Mesenchymal stem cell (in vitro differentiated cells and primary cell): ENCODE data around the gene AK5.

Experiments used
- DNase-seq: peaks from one replicate; pipeline ENCODE4 v3.0.0-alpha.2; 2013
- H2AFZ ChIP-seq: one replicate; pipeline ENCODE4 v1.6.1; 2013; ENCODE audit warnings: low read depth, mild to moderate bottlenecking, control low read depth, inconsistent platforms, low read length, moderate library complexity
- H2AK5ac ChIP-seq: 2 replicates; pipeline ENCODE4 v1.6.1; 2013; ENCODE audit warnings: low read length, moderate library complexity, mild to moderate bottlenecking, inconsistent platforms; ENCODE audit not compliant: severe bottlenecking
- H2BK120ac ChIP-seq: one replicate; pipeline ENCODE4 v1.6.1; 2013; ENCODE audit warnings: low read depth, mild to moderate bottlenecking, inconsistent platforms, low read length, moderate library complexity
- H2BK12ac ChIP-seq, 2 experiments: one replicate each; pipeline ENCODE4 v1.6.1; 2013; ENCODE audit warnings: inconsistent platforms in 2 of 2, low read length in 2 of 2, mild to moderate bottlenecking in 2 of 2, moderate library complexity in 2 of 2, control low read depth in 1 of 2
- H2BK15ac ChIP-seq: one replicate; pipeline ENCODE4 v1.6.1; 2013; ENCODE audit warnings: mild to moderate bottlenecking, low read depth, inconsistent platforms; ENCODE audit not compliant: poor library complexity, severe bottlenecking
- H2BK5ac ChIP-seq: 2 replicates; pipeline ENCODE4 v1.6.1; 2013; ENCODE audit warnings: low read depth, mild to moderate bottlenecking, low read length, control low read depth, inconsistent platforms; ENCODE audit not compliant: poor library complexity, severe bottlenecking
- H3K14ac ChIP-seq, 2 experiments: one replicate each; pipeline ENCODE4 v1.6.1; 2013; ENCODE audit warnings: inconsistent platforms in 2 of 2, low read length in 2 of 2, control low read depth in 1 of 2, mild to moderate bottlenecking in 1 of 2, moderate library complexity in 1 of 2
- H3K18ac ChIP-seq, 2 experiments: one replicate each; pipeline ENCODE4 v1.6.1; 2013; ENCODE audit warnings: inconsistent platforms in 2 of 2, low read length in 2 of 2, control low read depth in 1 of 2, low read depth in 1 of 2, mild to moderate bottlenecking in 1 of 2
- H3K23ac ChIP-seq, 2 experiments: one replicate each; pipeline ENCODE4 v1.6.1; 2013; ENCODE audit warnings: inconsistent platforms in 2 of 2, low read length in 2 of 2, mild to moderate bottlenecking in 2 of 2, moderate library complexity in 2 of 2, control low read depth in 1 of 2
- H3K27ac ChIP-seq: 2 replicates; pipeline ENCODE4 v1.5.1; 2013; ENCODE audit warnings: mild to moderate bottlenecking, moderate library complexity, low read length, control low read depth, inconsistent platforms; ENCODE audit not compliant: poor library complexity, severe bottlenecking
- H3K27me3 ChIP-seq, 2 experiments: 2 replicates each; pipeline versions ENCODE4 v1.6.1 to v1.7.0; 2013; ENCODE audit warnings: low read length in 2 of 2, mild to moderate bottlenecking in 2 of 2, moderate library complexity in 2 of 2, control low read depth in 1 of 2, inconsistent platforms in 1 of 2; ENCODE audit not compliant: control insufficient read depth in 1 of 2, insufficient read depth in 1 of 2
- H3K36me3 ChIP-seq, 2 experiments: 2 replicates each; pipeline versions ENCODE4 v1.6.1 to v1.7.0; 2013; ENCODE audit warnings: low read length in 2 of 2, control low read depth in 1 of 2, inconsistent platforms in 1 of 2, low read depth in 1 of 2, mild to moderate bottlenecking in 1 of 2; ENCODE audit not compliant: insufficient read depth in 2 of 2, control insufficient read depth in 1 of 2
- H3K4ac ChIP-seq, 2 experiments: one replicate each; pipeline ENCODE4 v1.6.1; 2013; ENCODE audit warnings: inconsistent platforms in 2 of 2, low read length in 2 of 2, mild to moderate bottlenecking in 2 of 2, moderate library complexity in 2 of 2, control low read depth in 1 of 2, low read depth in 1 of 2
- H3K4me1 ChIP-seq: 2 replicates; pipeline ENCODE4 v1.6.1; 2013; ENCODE audit warnings: low read depth, low read length, control low read depth; ENCODE audit not compliant: control insufficient read depth, insufficient read depth
- H3K4me2 ChIP-seq: 2 replicates; pipeline ENCODE4 v1.6.1; 2013; ENCODE audit warnings: low read length, mild to moderate bottlenecking, inconsistent platforms; ENCODE audit not compliant: poor library complexity, severe bottlenecking
- H3K4me3 ChIP-seq, 2 experiments: 2 replicates each; pipeline versions ENCODE4 v1.5.1 to v1.7.0; 2013; ENCODE audit warnings: low read length in 2 of 2, mild to moderate bottlenecking in 2 of 2, control low read depth in 1 of 2, low read depth in 1 of 2; ENCODE audit not compliant: insufficient read depth in 1 of 2
- H3K79me1 ChIP-seq: replicated peaks from 2 replicates; pipeline ENCODE4 v1.6.1; 2013; ENCODE audit warnings: mild to moderate bottlenecking, control low read depth, low read length, inconsistent platforms; ENCODE audit not compliant: poor library complexity, severe bottlenecking
- H3K9ac ChIP-seq: 2 replicates; pipeline ENCODE4 v1.7.0; 2013; ENCODE audit warnings: mild to moderate bottlenecking, low read length, moderate library complexity
- H3K9me3 ChIP-seq: 2 replicates; pipeline ENCODE4 v1.7.0; 2013; ENCODE audit warnings: mild to moderate bottlenecking, low read length; ENCODE audit not compliant: control insufficient read depth
- H4K8ac ChIP-seq: one replicate; pipeline ENCODE4 v1.6.1; 2013; ENCODE audit warnings: inconsistent platforms, mild to moderate bottlenecking, low read length, moderate library complexity
- H4K91ac ChIP-seq: one replicate; pipeline ENCODE4 v1.6.1; 2013; ENCODE audit warnings: mild to moderate bottlenecking, low read length, inconsistent platforms
- WGBS: methylation state at CpG from one replicate; pipeline ENCODE4 v1.1.7; 2013; ENCODE audit warnings: mixed read lengths; 5-methylcytosine and 5-hydroxymethylcytosine counted together

Gene AK5

GRCh38 chr1:77571642-77572041, 289.8 kb downstream of the AK5 start:
- no peak overlapping the region for H3K4me3 ChIP-seq
- H2BK120ac ChIP-seq: no peak overlapping the region
- no peak overlapping the region for H2AFZ ChIP-seq
- peaks cover 14% of the 10 kb centered on the region for H3K79me1 ChIP-seq
- H4K91ac ChIP-seq: no peak overlapping the region
- H3K14ac ChIP-seq: no peak overlapping the region
- H3K23ac ChIP-seq: no peak overlapping the region
- H3K27me3 ChIP-seq: no peaks in the 10 kb centered on the region
- H2BK12ac ChIP-seq: no peak overlapping the region
- no peak overlapping the region for H3K9ac ChIP-seq
- peaks cover 16 to 87% of the 10 kb centered on the region in 2 experiments for H3K36me3 ChIP-seq
- H3K4ac ChIP-seq: no peak overlapping the region
- no peak overlapping the region for H3K27ac ChIP-seq
- H3K4me1 ChIP-seq: no peaks in the 10 kb centered on the region
- no peaks in the 10 kb centered on the region for H3K9me3 ChIP-seq
- H2AK5ac ChIP-seq: no peak overlapping the region
- DNase-seq: no peak
- H3K18ac ChIP-seq: no peak overlapping the region
- H3K4me2 ChIP-seq: no peak overlapping the region
- no peak overlapping the region for H2BK5ac ChIP-seq
- WGBS: 100% methylated on average over 3 of the region's 3 CpGs
- no peak overlapping the region for H4K8ac ChIP-seq
- no peak overlapping the region for H2BK15ac ChIP-seq

GRCh38 chr1:77579547-77579946, 297.7 kb downstream of the AK5 start:
- H4K8ac ChIP-seq: no peak overlapping the region
- H2BK15ac ChIP-seq: no peak overlapping the region
- no peak overlapping the region for H2AFZ ChIP-seq
- no peak overlapping the region for H3K18ac ChIP-seq
- no peak overlapping the region for H3K23ac ChIP-seq
- peaks cover 9% of the 10 kb centered on the region for H3K79me1 ChIP-seq
- H3K27ac ChIP-seq: no peak overlapping the region
- no peaks in the 10 kb centered on the region for H3K9me3 ChIP-seq
- H3K4me2 ChIP-seq: no peak overlapping the region
- no CpG with 5 or more reads among the region's 3 CpGs for WGBS
- H3K4ac ChIP-seq: no peak overlapping the region
- H2BK5ac ChIP-seq: no peak overlapping the region
- H3K14ac ChIP-seq: no peak overlapping the region
- H2BK120ac ChIP-seq: no peak overlapping the region
- H3K36me3 ChIP-seq: peaks cover 10 to 97% of the 10 kb centered on the region in 2 experiments
- H3K4me3 ChIP-seq: no peak overlapping the region
- H3K9ac ChIP-seq: no peak overlapping the region
- H3K27me3 ChIP-seq: no peaks in the 10 kb centered on the region
- H3K4me1 ChIP-seq: no peaks in the 10 kb centered on the region
- no peak overlapping the region for H2AK5ac ChIP-seq
- no peak overlapping the region for H4K91ac ChIP-seq
- no peak overlapping the region for H2BK12ac ChIP-seq
- DNase-seq: no peak

DNA sequence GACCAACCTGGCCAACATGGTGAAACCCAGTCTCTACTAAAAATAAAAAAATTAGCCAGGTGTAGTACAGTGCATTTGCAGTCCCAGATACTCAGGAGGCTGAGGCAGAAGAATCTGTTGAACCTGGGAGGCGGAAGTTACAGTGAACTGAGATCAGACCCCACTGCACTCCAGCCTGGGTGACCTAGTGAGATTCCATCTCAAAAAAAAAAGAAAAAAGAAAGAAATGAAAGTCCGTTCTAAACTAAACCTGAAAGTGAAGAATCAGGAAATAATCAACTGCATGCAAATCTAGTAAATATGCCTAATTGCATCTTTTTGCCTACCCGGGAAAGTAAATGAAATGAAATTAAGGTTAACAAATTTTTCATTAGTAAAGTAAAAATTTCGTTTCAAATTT, 301.1 kb downstream of the AK5 start:
- Histone ChIP-seq H2AK5ac (no peak overlapping the region), H3K4me3 (no peak overlapping the region), H3K4ac (no peak overlapping the region), H3K9me3 (no peaks in the 10 kb centered on the region), H4K8ac (no peak overlapping the region), H3K27ac (no peak overlapping the region), H3K79me1 (peaks cover 2% of the 10 kb centered on the region), H3K18ac (no peak overlapping the region), H3K4me2 (no peak overlapping the region), H3K14ac (no peak overlapping the region), H3K36me3 (peaks cover 9 to 82% of the 10 kb centered on the region in 2 experiments), H2BK120ac (no peak overlapping the region), H3K9ac (no peak overlapping the region), H2AFZ (no peak overlapping the region), H2BK15ac (no peak overlapping the region), H3K27me3 (no peaks in the 10 kb centered on the region), H3K23ac (no peak overlapping the region), H3K4me1 (no peaks in the 10 kb centered on the region), H2BK5ac (no peak overlapping the region), H2BK12ac (no peak overlapping the region), H4K91ac (no peak overlapping the region)
- 100% methylated on average over 1 of the region's 4 CpGs for WGBS
- DNase-seq: no peak

DNA sequence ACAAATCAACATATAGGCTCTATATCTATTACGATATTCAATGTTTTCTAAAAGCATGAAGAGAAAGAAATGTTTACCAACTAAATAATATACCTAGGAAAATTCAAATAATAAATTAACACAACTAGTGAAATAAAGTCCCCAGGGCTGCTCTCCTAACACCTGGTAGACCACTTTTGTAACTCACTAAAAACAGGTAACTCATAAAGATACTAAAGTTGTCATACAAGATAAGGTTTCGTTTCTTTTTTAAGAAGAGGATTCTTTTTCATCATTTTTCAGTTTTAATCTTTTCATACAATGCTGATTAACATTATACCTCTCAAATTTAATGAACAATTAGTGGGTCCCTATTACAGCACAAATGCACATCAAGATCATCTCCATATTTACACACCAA, 301.7 kb downstream of the AK5 start:
- no peak overlapping the region for H4K91ac ChIP-seq
- no peak overlapping the region for H2AK5ac ChIP-seq
- DNase-seq: no peak
- H3K14ac ChIP-seq: no peak overlapping the region
- no peak overlapping the region for H3K18ac ChIP-seq
- no peak overlapping the region for H2BK120ac ChIP-seq
- no peak overlapping the region for H3K4ac ChIP-seq
- H3K79me1 ChIP-seq: peaks cover 2% of the 10 kb centered on the region
- no peaks in the 10 kb centered on the region for H3K9me3 ChIP-seq
- no peak overlapping the region for H2BK5ac ChIP-seq
- H3K27ac ChIP-seq: no peak overlapping the region
- H3K4me3 ChIP-seq: no peak overlapping the region
- no peak overlapping the region for H2AFZ ChIP-seq
- H3K9ac ChIP-seq: no peak overlapping the region
- H3K4me1 ChIP-seq: no peaks in the 10 kb centered on the region
- no peak overlapping the region for H2BK15ac ChIP-seq
- H3K36me3 ChIP-seq: peaks cover 9 to 82% of the 10 kb centered on the region in 2 experiments
- no peak overlapping the region for H4K8ac ChIP-seq
- no CpG with 5 or more reads among the region's 2 CpGs for WGBS
- no peaks in the 10 kb centered on the region for H3K27me3 ChIP-seq
- no peak overlapping the region for H2BK12ac ChIP-seq
- no peak overlapping the region for H3K23ac ChIP-seq
- no peak overlapping the region for H3K4me2 ChIP-seq
